Measurements from ENCODE around the gene SLC25A46.

DNA sequence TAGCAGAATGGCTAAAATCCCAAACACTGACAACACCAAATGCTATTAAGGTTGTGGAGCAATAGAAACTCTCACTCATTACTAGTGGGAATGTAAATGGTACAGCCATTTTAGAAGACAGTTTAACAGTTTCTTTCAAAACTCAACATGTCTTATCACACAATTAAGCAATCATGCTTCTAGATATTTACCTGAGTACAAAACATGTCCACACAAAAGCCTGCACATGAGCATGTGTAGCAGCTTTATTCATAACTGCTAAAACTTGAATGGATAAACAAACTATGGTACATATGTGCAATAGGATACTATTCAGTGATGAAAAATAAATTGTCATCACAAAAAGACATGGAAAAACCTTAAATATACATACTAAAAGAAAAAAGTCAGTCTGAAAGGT, 31.5 kb downstream of the SLC25A46 start:
- TF ChIP-seq, protein P1, sequence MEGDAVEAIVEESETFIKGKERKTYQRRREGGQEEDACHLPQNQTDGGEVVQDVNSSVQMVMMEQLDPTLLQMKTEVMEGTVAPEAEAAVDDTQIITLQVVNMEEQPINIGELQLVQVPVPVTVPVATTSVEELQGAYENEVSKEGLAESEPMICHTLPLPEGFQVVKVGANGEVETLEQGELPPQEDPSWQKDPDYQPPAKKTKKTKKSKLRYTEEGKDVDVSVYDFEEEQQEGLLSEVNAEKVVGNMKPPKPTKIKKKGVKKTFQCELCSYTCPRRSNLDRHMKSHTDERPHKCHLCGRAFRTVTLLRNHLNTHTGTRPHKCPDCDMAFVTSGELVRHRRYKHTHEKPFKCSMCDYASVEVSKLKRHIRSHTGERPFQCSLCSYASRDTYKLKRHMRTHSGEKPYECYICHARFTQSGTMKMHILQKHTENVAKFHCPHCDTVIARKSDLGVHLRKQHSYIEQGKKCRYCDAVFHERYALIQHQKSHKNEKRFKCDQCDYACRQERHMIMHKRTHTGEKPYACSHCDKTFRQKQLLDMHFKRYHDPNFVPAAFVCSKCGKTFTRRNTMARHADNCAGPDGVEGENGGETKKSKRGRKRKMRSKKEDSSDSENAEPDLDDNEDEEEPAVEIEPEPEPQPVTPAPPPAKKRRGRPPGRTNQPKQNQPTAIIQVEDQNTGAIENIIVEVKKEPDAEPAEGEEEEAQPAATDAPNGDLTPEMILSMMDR (IDR thresholded peaks at IDR 0.05): no peak
- no peak for TF ChIP-seq ZFX (IDR thresholded peaks at IDR 0.05; ENCODE audit: borderline replicate concordance)
